Vagina (tissue), 2 donors: Measurements from ENCODE around the gene STIM2.

ENCODE experiments used
- CTCF ChIP-seq, 3 experiments: fragments of 450-650 bp in 2 of 3; fragments of 200-600 bp in 1 of 3; sonication (generic) in 1 of 3; IDR thresholded peaks; one replicate each; pipeline ENCODE4 v1.5.1; 2017 to 2019; ENCODE audit warnings: antibody characterized with exemption in 3 of 3, mild to moderate bottlenecking in 2 of 3, moderate library complexity in 2 of 3
- POLR2A ChIP-seq, 2 donors: fragments of 450-650 bp; IDR thresholded peaks; one replicate each; pipeline ENCODE4 v1.6.1; 2017; ENCODE audit warnings: antibody characterized with exemption in 2 of 2, mild to moderate bottlenecking in 2 of 2, moderate library complexity in 2 of 2
- POLR2AphosphoS5 ChIP-seq, 2 donors: sonication (generic); formaldehyde crosslinking; IDR thresholded peaks; one replicate each; pipeline ENCODE4 v1.9.0; 2017; ENCODE audit warnings: antibody characterized with exemption in 2 of 2, mild to moderate bottlenecking in 2 of 2, low read depth in 1 of 2; ENCODE audit not compliant: insufficient read depth in 1 of 2

DNA sequence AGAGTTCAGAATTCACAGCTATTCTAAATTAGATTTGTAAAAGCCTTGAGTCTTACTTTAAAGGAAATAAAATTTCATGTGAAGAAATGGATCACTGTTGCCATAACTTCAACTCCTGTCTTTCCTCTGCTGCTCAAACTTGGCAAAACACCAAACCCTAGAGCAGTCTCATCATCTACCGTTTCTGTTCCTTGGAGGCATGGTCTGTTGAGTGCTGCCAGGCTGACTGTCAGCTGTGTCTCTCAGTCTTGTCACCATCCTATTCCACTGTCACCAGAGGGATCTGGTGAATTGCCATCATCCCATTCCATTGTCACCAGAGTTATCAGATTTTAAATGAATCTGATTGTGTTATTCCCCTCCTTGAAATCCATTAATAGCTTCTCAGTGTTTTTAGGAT is 55.6 kb downstream of the STIM2 start:
- no peak for TF ChIP-seq CTCF (IDR thresholded peaks at IDR 0.05)
- TF ChIP-seq POLR2A (IDR thresholded peaks at IDR 0.05) = no peak
- no peak for TF ChIP-seq POLR2AphosphoS5 (IDR thresholded peaks at IDR 0.05; ENCODE audit: insufficient read depth in 1 of 2, low read depth in 1 of 2)
